Panc1 (cell line): ENCODE data around the gene ADCY7. TPM values are rescaled to one million over a fixed set of nuclear protein-coding genes. Genes with fewer than 3 reads are reported as not detected.

ENCODE experiments used
- ATAC-seq: fragments of 200-7000 bp; cut with Tn5 transposase; 2 replicates; pipeline ENCODE4 v1.9.1; 2020; ENCODE audit warnings: mild to moderate bottlenecking, moderate library complexity
- BruUV-seq: library from RNA; stranded (reverse); fragments of 400-500 nt; replicated peaks from 2 replicates; lab custom pipeline; 2021; lab: Mats Ljungman, UMichigan
- CTCF ChIA-PET: fragments of 300-600 bp; sonication (Branson Sonifier 250); formaldehyde crosslinking; loops from one replicate; lab custom pipeline; 2022; ENCODE audit warnings: antibody characterized with exemption; lab: Charles Lee
- POLR2A ChIA-PET: fragments of 300-600 bp; sonication (Branson Sonifier 250); formaldehyde crosslinking; loops from one replicate; lab custom pipeline; 2022; ENCODE audit warnings: antibody characterized with exemption; lab: Charles Lee
- DNase-seq: peaks from one replicate; pipeline ENCODE4 v3.0.0-alpha.2; 2010; ENCODE audit warnings: low read depth, low spot score
- H3K27ac ChIP-seq: 2 replicates; pipeline ENCODE4 v1.5.1; 2011; ENCODE audit warnings: mild to moderate bottlenecking, low read length, inconsistent platforms
- H3K27me3 ChIP-seq: fragments of 200-500 bp; sonication (Bioruptor generic); 2 replicates; pipeline ENCODE4 v1.6.0; 2014; ENCODE audit warnings: low read length, inconsistent platforms; ENCODE audit not compliant: control insufficient read depth, insufficient read depth
- H3K36me3 ChIP-seq: fragments of 200-500 bp; sonication (Bioruptor generic); 2 replicates; pipeline ENCODE4 v1.5.1; 2014; ENCODE audit warnings: inconsistent platforms, mild to moderate bottlenecking, low read length, moderate library complexity; ENCODE audit not compliant: control insufficient read depth, insufficient read depth
- H3K4me1 ChIP-seq: 2 replicates; pipeline ENCODE4 v1.5.1; 2011; ENCODE audit warnings: inconsistent platforms, mild to moderate bottlenecking, low read length, moderate library complexity; ENCODE audit not compliant: control insufficient read depth, insufficient read depth
- H3K4me3 ChIP-seq, 2 experiments: 2 replicates each; pipeline ENCODE4 v1.5.1; 2011 to 2012; ENCODE audit warnings: low read depth in 2 of 2, low read length in 2 of 2, mild to moderate bottlenecking in 2 of 2, inconsistent platforms in 1 of 2, moderate library complexity in 1 of 2
- H3K9me3 ChIP-seq: fragments of 200-500 bp; sonication (Bioruptor generic); 2 replicates; pipeline ENCODE4 v1.5.1; 2014; ENCODE audit warnings: low read depth, mild to moderate bottlenecking, inconsistent platforms, low read length, moderate library complexity; ENCODE audit not compliant: control insufficient read depth, insufficient read depth
- POLR2AphosphoS5 ChIP-seq: IDR thresholded peaks from 2 replicates; pipeline ENCODE4 v1.6.1; 2012; ENCODE audit warnings: mild to moderate bottlenecking, low read depth, low read length, moderate library complexity
- SIN3A ChIP-seq: IDR thresholded peaks from 2 replicates; pipeline ENCODE4 v1.6.1; 2012; ENCODE audit warnings: low read depth, mild to moderate bottlenecking, low read length, moderate library complexity, borderline replicate concordance; ENCODE audit not compliant: insufficient read depth
- TCF7L2 ChIP-seq: IDR thresholded peaks from 2 replicates; pipeline ENCODE4 v1.6.1; 2011; ENCODE audit warnings: mild to moderate bottlenecking, low read depth, low read length, inconsistent platforms
- in situ Hi-C: cut with HindIII; loops from 2 replicates; pipeline ENCODE4 v1.10.0; 2016; ENCODE audit warnings: low sequenced_read_pairs, low pct_unique_long_range_greater_than_20kb
- intact Hi-C: fragments of 100-400 bp; cut with micrococcal nuclease; formaldehyde crosslinking; loops from one replicate; pipeline ENCODE4 v1.10.0; 2022; ENCODE audit not compliant: unreplicated experiment
- total RNA-seq: library from RNA; stranded (reverse); gene quantifications from one replicate; pipeline ENCODE4 v1.2.1, GENCODE V29; 2021; ENCODE audit not compliant: unreplicated experiment
- TF ChIP-seq, protein P1 (sequence below): fragments of 450-650 bp; IDR thresholded peaks from 2 replicates; pipeline ENCODE4 v1.5.1; 2017; ENCODE audit warnings: mild to moderate bottlenecking
- TF ChIP-seq, protein P2 (sequence below), 2 experiments: IDR thresholded peaks; 2 replicates each; pipeline ENCODE4 v1.6.1; 2011 to 2012; ENCODE audit warnings: low read depth in 2 of 2, control low read depth in 1 of 2, low read length in 1 of 2, mild to moderate bottlenecking in 1 of 2, moderate library complexity in 1 of 2; ENCODE audit not compliant: insufficient read depth in 1 of 2

Gene ADCY7
- total RNA-seq, 1 experiment from 2014 or later = 6.3 TPM

GRCh38 chr16:50234771-50235556 is 31.4 kb upstream of the ADCY7 start:
- no peak for ATAC-seq
- H3K27me3 ChIP-seq = no peaks in the 10 kb centered on the region
- TF ChIP-seq SIN3A = no peak
- TF ChIP-seq POLR2AphosphoS5 = no peak
- TF ChIP-seq TCF7L2 = no peak
- TF ChIP-seq, protein P1, sequence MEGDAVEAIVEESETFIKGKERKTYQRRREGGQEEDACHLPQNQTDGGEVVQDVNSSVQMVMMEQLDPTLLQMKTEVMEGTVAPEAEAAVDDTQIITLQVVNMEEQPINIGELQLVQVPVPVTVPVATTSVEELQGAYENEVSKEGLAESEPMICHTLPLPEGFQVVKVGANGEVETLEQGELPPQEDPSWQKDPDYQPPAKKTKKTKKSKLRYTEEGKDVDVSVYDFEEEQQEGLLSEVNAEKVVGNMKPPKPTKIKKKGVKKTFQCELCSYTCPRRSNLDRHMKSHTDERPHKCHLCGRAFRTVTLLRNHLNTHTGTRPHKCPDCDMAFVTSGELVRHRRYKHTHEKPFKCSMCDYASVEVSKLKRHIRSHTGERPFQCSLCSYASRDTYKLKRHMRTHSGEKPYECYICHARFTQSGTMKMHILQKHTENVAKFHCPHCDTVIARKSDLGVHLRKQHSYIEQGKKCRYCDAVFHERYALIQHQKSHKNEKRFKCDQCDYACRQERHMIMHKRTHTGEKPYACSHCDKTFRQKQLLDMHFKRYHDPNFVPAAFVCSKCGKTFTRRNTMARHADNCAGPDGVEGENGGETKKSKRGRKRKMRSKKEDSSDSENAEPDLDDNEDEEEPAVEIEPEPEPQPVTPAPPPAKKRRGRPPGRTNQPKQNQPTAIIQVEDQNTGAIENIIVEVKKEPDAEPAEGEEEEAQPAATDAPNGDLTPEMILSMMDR = no peak
- TF ChIP-seq, protein P2, sequence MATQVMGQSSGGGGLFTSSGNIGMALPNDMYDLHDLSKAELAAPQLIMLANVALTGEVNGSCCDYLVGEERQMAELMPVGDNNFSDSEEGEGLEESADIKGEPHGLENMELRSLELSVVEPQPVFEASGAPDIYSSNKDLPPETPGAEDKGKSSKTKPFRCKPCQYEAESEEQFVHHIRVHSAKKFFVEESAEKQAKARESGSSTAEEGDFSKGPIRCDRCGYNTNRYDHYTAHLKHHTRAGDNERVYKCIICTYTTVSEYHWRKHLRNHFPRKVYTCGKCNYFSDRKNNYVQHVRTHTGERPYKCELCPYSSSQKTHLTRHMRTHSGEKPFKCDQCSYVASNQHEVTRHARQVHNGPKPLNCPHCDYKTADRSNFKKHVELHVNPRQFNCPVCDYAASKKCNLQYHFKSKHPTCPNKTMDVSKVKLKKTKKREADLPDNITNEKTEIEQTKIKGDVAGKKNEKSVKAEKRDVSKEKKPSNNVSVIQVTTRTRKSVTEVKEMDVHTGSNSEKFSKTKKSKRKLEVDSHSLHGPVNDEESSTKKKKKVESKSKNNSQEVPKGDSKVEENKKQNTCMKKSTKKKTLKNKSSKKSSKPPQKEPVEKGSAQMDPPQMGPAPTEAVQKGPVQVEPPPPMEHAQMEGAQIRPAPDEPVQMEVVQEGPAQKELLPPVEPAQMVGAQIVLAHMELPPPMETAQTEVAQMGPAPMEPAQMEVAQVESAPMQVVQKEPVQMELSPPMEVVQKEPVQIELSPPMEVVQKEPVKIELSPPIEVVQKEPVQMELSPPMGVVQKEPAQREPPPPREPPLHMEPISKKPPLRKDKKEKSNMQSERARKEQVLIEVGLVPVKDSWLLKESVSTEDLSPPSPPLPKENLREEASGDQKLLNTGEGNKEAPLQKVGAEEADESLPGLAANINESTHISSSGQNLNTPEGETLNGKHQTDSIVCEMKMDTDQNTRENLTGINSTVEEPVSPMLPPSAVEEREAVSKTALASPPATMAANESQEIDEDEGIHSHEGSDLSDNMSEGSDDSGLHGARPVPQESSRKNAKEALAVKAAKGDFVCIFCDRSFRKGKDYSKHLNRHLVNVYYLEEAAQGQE (IDR thresholded peaks at IDR 0.05; ENCODE audit: insufficient read depth in 1 of 2, low read depth in 2 of 2, low read length in 1 of 2) = no peak
- no peak for DNase-seq
- ChIA-PET CTCF (no interaction called here), POLR2A (no interaction called here)
- no peaks in the 10 kb centered on the region for H3K36me3 ChIP-seq
- intact Hi-C loops = no loop called here
- in situ Hi-C loops = no loop called here
- BruUV-seq = no TSS peak
- H3K9me3 ChIP-seq = no peaks in the 10 kb centered on the region
- H3K27ac ChIP-seq = no peak overlapping the region
- H3K4me1 ChIP-seq = no peaks in the 10 kb centered on the region
- no peak overlapping the region for H3K4me3 ChIP-seq

DNA sequence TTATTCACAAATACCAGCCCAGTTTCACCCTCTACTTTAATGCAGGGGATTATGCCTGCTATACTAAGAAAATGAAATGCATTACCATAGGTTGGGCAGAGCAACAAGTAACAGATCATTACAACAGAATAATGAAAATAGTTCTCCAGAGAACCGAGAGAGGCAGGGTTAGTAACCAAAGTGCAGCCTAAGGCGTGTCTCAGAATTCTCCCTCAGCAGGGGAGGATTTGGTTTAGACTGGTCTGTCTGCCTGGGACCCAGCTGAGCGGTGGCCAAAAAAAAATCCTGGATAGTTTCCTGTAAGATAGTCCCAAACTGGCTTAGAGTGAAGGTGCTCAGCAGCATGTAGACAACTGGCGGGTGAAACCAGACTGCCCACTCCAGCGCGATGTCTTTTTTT is 30.8 kb upstream of the ADCY7 start:
- H3K4me1 ChIP-seq = no peaks in the 10 kb centered on the region
- DNase-seq (no peak), ATAC-seq (no peak)
- no peaks in the 10 kb centered on the region for H3K27me3 ChIP-seq
- TF ChIP-seq, protein P1 = no peak
- TF ChIP-seq TCF7L2 (no peak), POLR2AphosphoS5 (no peak), SIN3A (no peak)
- TF ChIP-seq, protein P2 (IDR thresholded peaks at IDR 0.05; ENCODE audit: insufficient read depth in 1 of 2, low read depth in 2 of 2, low read length in 1 of 2) = no peak
- ChIA-PET CTCF (no interaction called here), POLR2A (no interaction called here)
- H3K27ac ChIP-seq = no peak overlapping the region
- intact Hi-C loops = no loop called here
- H3K4me3 ChIP-seq = no peak overlapping the region
- no peaks in the 10 kb centered on the region for H3K36me3 ChIP-seq
- no TSS peak for BruUV-seq
- in situ Hi-C loops = no loop called here
- H3K9me3 ChIP-seq = no peaks in the 10 kb centered on the region
